Measurements from ENCODE around the gene SYT13. TPM values are rescaled to one million over a fixed set of nuclear protein-coding genes. Genes with fewer than 3 reads are reported as not detected.
"Not testable (repeated sequence)": the region's sequence is repeated elsewhere in the genome, so short reads cannot be mapped to it uniquely, and the experiment has no call there.

The SYT13 gene
- total and polyA plus RNA-seq, 2 experiments from 2014 or later = 1.7 to 11.5 TPM

DNA sequence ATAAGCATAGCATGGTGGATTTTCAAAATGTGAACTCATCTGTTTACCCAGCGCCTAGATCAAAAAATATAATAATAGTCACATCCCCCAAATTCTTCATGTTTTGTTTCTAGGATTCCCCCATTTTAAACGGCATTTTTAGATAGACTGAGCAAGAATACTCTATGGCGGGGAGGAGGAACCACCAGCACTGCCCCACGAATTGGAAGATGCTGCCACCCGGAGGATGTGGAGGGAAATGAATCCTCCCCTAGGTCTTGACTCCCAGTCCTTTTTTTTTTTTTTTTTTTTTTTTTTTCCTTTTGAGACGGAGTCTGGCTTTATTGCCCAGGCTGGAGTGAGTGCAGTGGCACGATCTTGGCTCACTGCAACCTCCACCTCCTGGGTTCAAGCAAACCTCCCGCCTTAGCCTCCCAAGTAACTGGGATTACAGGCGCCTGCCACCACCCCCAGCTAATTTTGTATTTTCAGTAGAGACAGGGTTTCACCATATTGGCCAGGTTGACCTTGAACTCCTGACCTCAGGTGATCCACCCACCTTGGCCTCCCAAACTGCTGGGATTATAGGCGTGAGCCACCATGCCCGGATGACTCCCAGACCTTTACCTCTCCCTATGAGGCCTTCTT is 7.5 kb upstream of the SYT13 start:
- H3K4me1 ChIP-seq (ENCODE audit: insufficient read depth); H3K27ac ChIP-seq; H3K36me3 ChIP-seq (replicated peaks; ENCODE audit: insufficient read depth, low read depth); H3K4me2 ChIP-seq; H3K9me3 ChIP-seq (ENCODE audit: low read depth); H3K9me2 ChIP-seq (replicated peaks; ENCODE audit: insufficient read depth); H3K4me3 ChIP-seq; H3K79me2 ChIP-seq; H4K20me1 ChIP-seq (ENCODE audit: insufficient read depth, poor library complexity, severe bottlenecking); H2AFZ ChIP-seq: not testable (repeated sequence)
- peaks cover 12% of the 10 kb centered on the region for H3K27me3 ChIP-seq
- peak; percentile 90 for DNase-seq (ENCODE audit: low spot score)
- 25% methylated on average over 10 of the region's 11 CpGs for whole genome bisulfite sequencing (ENCODE audit: low lambda C conversion rate, missing lambda C conversion rate)
- TF ChIP-seq CTCF (IDR thresholded peaks at IDR 0.05; ENCODE audit: poor library complexity) = peak; percentile 66

DNA sequence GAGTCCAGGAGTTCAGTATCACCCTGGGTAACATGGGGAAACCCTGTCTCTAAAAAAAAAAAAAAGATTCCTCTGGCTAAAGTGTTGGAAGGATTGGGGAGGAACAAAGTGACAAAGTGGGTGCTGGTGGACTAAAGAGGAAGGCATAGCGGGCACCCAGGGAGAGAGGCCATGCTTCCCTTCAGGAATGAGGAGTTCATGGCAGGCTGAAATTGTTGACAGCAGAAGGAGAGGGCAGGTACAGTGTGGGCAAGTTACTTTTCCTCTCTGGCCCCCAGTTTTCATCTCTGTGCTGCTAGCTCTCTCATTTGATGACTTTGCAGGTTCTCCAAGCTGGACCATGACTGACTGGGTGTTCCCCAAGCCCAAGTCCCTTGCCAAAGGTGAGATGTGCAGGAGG is 4.4 kb upstream of the SYT13 start:
- Histone ChIP-seq H3K36me3 (replicated peaks; ENCODE audit: insufficient read depth, low read depth) (no peaks in the 10 kb centered on the region), H3K79me2 (no peaks in the 10 kb centered on the region), H3K9me2 (replicated peaks; ENCODE audit: insufficient read depth) (no peaks in the 10 kb centered on the region), H3K9me3 (ENCODE audit: low read depth) (no peaks in the 10 kb centered on the region), H3K4me3 (no peak overlapping the region), H3K4me1 (ENCODE audit: insufficient read depth) (peaks cover 7% of the 10 kb centered on the region), H3K4me2 (no peak overlapping the region), H2AFZ (no peak overlapping the region), H3K27me3 (peaks cover 12% of the 10 kb centered on the region), H3K27ac (no peak overlapping the region), H4K20me1 (ENCODE audit: insufficient read depth, poor library complexity, severe bottlenecking) (no peaks in the 10 kb centered on the region)
- no peak for TF ChIP-seq EZH2 (IDR thresholded peaks at IDR 0.05; ENCODE audit: borderline replicate concordance)
- no peak for TF ChIP-seq EZH2phosphoT487 (IDR thresholded peaks at IDR 0.05; ENCODE audit: low read depth, severe bottlenecking, unreplicated experiment)
- no peak for TF ChIP-seq CTCF (IDR thresholded peaks at IDR 0.05; ENCODE audit: poor library complexity)
- 100% methylated on average over 1 of the region's 1 CpG for WGBS (ENCODE audit: low lambda C conversion rate, missing lambda C conversion rate)
- no peak for DNase-seq (ENCODE audit: low spot score)

DNA sequence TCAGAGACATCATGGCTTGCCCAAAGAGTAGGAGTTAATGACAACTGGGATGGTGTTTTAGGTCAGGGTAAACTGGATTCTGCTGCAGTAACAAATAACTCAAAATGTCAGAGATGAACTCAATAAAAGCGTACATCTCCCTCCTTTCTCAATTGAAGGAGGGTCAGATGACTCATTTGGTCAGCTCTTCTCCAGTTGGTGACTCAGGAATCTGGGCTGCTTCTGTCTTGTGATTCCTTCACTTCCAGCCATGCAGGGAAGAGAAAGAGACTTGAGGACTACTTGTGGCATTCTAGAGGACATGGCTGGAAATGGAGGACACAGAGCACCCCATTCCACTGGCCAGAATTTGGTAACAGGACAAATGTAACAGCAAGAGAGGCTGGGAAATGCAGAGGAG is 3.2 kb upstream of the SYT13 start:
- no peaks in the 10 kb centered on the region for H3K79me2 ChIP-seq
- no peak overlapping the region for H3K27ac ChIP-seq
- no peaks in the 10 kb centered on the region for H3K9me2 ChIP-seq (replicated peaks; ENCODE audit: insufficient read depth)
- TF ChIP-seq EZH2 (IDR thresholded peaks at IDR 0.05; ENCODE audit: borderline replicate concordance) (no peak), CTCF (IDR thresholded peaks at IDR 0.05; ENCODE audit: poor library complexity) (no peak), EZH2phosphoT487 (IDR thresholded peaks at IDR 0.05; ENCODE audit: low read depth, severe bottlenecking, unreplicated experiment) (no peak)
- H4K20me1 ChIP-seq (ENCODE audit: insufficient read depth, poor library complexity, severe bottlenecking) = no peaks in the 10 kb centered on the region
- no peaks in the 10 kb centered on the region for H3K9me3 ChIP-seq (ENCODE audit: low read depth)
- H3K4me2 ChIP-seq = no peak overlapping the region
- no peak overlapping the region for H2AFZ ChIP-seq
- H3K27me3 ChIP-seq = peaks cover 21% of the 10 kb centered on the region
- no peaks in the 10 kb centered on the region for H3K36me3 ChIP-seq (replicated peaks; ENCODE audit: insufficient read depth, low read depth)
- H3K4me1 ChIP-seq (ENCODE audit: insufficient read depth) = peaks cover 7% of the 10 kb centered on the region
- DNase-seq (ENCODE audit: low spot score) = peak; percentile 46
- WGBS (ENCODE audit: low lambda C conversion rate, missing lambda C conversion rate) = 42% methylated on average over 1 of the region's 1 CpG
- no peak overlapping the region for H3K4me3 ChIP-seq

- Histone ChIP-seq H3K4me1 (ENCODE audit: insufficient read depth) (peaks cover 7% of the 10 kb centered on the region), H3K27ac (no peak overlapping the region), H2AFZ (no peak overlapping the region), H3K79me2 (no peaks in the 10 kb centered on the region), H3K27me3 (peaks cover 26% of the 10 kb centered on the region), H3K9me2 (replicated peaks; ENCODE audit: insufficient read depth) (no peaks in the 10 kb centered on the region), H3K9me3 (ENCODE audit: low read depth) (no peaks in the 10 kb centered on the region), H3K4me3 (no peak overlapping the region), H3K36me3 (replicated peaks; ENCODE audit: insufficient read depth, low read depth) (no peaks in the 10 kb centered on the region), H4K20me1 (ENCODE audit: insufficient read depth, poor library complexity, severe bottlenecking) (no peaks in the 10 kb centered on the region), H3K4me2 (no peak overlapping the region)
- no peak for DNase-seq (ENCODE audit: low spot score)
- WGBS (ENCODE audit: low lambda C conversion rate, missing lambda C conversion rate) = 80% methylated on average over 2 of the region's 2 CpGs
- TF ChIP-seq EZH2 (IDR thresholded peaks at IDR 0.05; ENCODE audit: borderline replicate concordance) (no peak), CTCF (IDR thresholded peaks at IDR 0.05; ENCODE audit: poor library complexity) (no peak), EZH2phosphoT487 (IDR thresholded peaks at IDR 0.05; ENCODE audit: low read depth, severe bottlenecking, unreplicated experiment) (no peak)
These were observed 2.2 kb upstream of the SYT13 start for GRCh38 chr11:45288339-45288738.
